AG09319 (cell line): ENCODE results near the gene DRP2.

Source experiments
- DNase-seq: peaks from one replicate; pipeline ENCODE4 v3.0.0-alpha.2; 2010; ENCODE audit warnings: low read depth; ENCODE audit errors: extremely low read depth
- CTCF ChIP-seq: IDR thresholded peaks from 2 replicates; pipeline ENCODE4 v1.5.1; 2011; ENCODE audit warnings: low read depth, mild to moderate bottlenecking, inconsistent platforms, low read length, moderate library complexity

DRP2 gene

GRCh38 chrX:101203761-101204351 is 15.7 kb upstream of the DRP2 start:
- TF ChIP-seq CTCF, result no peak
- no peak for DNase-seq

GRCh38 chrX:101206471-101206870 is 13.1 kb upstream of the DRP2 start:
- no peak for DNase-seq
- TF ChIP-seq CTCF, result peak; percentile 53

- no peak for DNase-seq
- no peak for TF ChIP-seq CTCF
These were observed 11.3 kb upstream of the DRP2 start for GRCh38 chrX:101208152-101208905.

GRCh38 chrX:101210630-101211029 is 9.0 kb upstream of the DRP2 start:
- no peak for TF ChIP-seq CTCF
- no peak for DNase-seq

- TF ChIP-seq CTCF, result no peak
- DNase-seq, result no peak
These were observed 1.9 kb upstream of the DRP2 start for GRCh38 chrX:101217689-101218088.

- TF ChIP-seq CTCF, result no peak
- DNase-seq, result no peak
These were observed 319 bp downstream of the DRP2 start for GRCh38 chrX:101219864-101220346.

GRCh38 chrX:101220662-101221260 is 1.2 kb downstream of the DRP2 start:
- no peak for DNase-seq
- TF ChIP-seq CTCF, result no peak
